Astrocyte (in vitro differentiated cells and primary cell): ENCODE results near the gene CFAP45.

Experiments
- EZH2 ChIP-seq: IDR thresholded peaks from 2 replicates; pipeline ENCODE4 v1.6.1; 2012; ENCODE audit warnings: mild to moderate bottlenecking, low read length, inconsistent platforms; ENCODE audit not compliant: insufficient read depth
- TF ChIP-seq, protein P1 (sequence below): IDR thresholded peaks from 2 replicates; pipeline ENCODE4 v1.5.1; 2011; ENCODE audit warnings: low read depth, mild to moderate bottlenecking, inconsistent platforms, low read length, moderate library complexity; ENCODE audit not compliant: insufficient read depth

DNA sequence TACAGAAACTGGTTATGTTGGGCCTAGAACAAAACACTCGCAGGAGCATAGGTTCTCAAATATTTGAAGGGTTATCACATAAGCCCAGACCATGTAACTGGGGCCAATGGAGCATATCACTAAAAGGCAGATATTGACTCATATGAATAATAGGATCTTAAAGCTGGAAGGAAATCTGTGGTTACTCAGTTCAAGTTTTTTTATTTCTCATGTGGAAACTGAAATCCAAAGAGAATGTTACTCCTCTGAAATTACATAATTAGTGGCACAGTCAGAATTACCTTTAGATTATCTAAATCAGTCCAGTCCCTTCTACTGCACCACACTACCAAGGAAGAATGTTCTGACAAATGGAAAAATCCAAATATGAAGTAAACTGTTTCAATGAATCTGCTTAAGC, 61.2 kb downstream of the CFAP45 start:
- TF ChIP-seq EZH2: no peak
- TF ChIP-seq, protein P1, sequence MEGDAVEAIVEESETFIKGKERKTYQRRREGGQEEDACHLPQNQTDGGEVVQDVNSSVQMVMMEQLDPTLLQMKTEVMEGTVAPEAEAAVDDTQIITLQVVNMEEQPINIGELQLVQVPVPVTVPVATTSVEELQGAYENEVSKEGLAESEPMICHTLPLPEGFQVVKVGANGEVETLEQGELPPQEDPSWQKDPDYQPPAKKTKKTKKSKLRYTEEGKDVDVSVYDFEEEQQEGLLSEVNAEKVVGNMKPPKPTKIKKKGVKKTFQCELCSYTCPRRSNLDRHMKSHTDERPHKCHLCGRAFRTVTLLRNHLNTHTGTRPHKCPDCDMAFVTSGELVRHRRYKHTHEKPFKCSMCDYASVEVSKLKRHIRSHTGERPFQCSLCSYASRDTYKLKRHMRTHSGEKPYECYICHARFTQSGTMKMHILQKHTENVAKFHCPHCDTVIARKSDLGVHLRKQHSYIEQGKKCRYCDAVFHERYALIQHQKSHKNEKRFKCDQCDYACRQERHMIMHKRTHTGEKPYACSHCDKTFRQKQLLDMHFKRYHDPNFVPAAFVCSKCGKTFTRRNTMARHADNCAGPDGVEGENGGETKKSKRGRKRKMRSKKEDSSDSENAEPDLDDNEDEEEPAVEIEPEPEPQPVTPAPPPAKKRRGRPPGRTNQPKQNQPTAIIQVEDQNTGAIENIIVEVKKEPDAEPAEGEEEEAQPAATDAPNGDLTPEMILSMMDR: no peak
